ENCODE results near the gene RAPGEFL1.

DNA sequence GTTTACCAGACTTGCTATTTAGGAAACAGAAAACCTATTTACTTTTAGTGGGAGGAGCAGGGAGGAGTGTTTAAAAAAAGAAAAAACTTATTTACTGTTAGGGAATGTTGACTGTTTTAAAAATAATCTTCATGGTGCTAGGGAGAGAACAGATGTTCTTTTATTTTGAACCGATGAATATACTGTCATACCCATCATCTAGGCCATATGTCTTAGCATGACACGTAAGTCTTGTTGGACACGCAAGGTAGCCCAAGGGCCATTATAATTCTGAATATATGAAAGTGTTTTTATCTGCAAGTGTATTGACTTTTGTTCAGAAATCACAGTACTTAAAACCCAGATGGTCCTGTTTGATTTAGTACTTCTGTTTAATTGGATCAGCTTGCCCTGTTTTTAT is 53.4 kb downstream of the RAPGEFL1 start:
- TF ChIP-seq, protein P1, sequence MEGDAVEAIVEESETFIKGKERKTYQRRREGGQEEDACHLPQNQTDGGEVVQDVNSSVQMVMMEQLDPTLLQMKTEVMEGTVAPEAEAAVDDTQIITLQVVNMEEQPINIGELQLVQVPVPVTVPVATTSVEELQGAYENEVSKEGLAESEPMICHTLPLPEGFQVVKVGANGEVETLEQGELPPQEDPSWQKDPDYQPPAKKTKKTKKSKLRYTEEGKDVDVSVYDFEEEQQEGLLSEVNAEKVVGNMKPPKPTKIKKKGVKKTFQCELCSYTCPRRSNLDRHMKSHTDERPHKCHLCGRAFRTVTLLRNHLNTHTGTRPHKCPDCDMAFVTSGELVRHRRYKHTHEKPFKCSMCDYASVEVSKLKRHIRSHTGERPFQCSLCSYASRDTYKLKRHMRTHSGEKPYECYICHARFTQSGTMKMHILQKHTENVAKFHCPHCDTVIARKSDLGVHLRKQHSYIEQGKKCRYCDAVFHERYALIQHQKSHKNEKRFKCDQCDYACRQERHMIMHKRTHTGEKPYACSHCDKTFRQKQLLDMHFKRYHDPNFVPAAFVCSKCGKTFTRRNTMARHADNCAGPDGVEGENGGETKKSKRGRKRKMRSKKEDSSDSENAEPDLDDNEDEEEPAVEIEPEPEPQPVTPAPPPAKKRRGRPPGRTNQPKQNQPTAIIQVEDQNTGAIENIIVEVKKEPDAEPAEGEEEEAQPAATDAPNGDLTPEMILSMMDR (IDR thresholded peaks at IDR 0.05): no peak
- TF ChIP-seq POLR2A (IDR thresholded peaks at IDR 0.05): no peak
